HepG2 (cell line): ENCODE results near the gene RAB3A. TPM values are rescaled to one million over a fixed set of nuclear protein-coding genes. Genes with fewer than 3 reads are reported as not detected.
A peak's percentile ranks its signal among the peaks of the same experiment; 100 is the strongest.

Experiments
- ERF ChIP-seq: IDR thresholded peaks from 2 replicates; pipeline ENCODE4 v1.6.1; 2018; ENCODE audit warnings: missing biosample characterization, missing genetic modification reagents
- HNRNPL ChIP-seq: fragments of 200-400 bp; formaldehyde crosslinking; IDR thresholded peaks from 2 replicates; pipeline ENCODE4 v1.6.1; 2017; ENCODE audit warnings: mild to moderate bottlenecking, low read depth, low read length
- MAZ ChIP-seq, 2 experiments: sonication (generic) in 1 of 2; formaldehyde crosslinking in 1 of 2; IDR thresholded peaks; 2 replicates each; pipeline versions ENCODE4 v1.5.0 to v1.6.1; 2012 to 2020; ENCODE audit warnings: low read depth in 2 of 2, mild to moderate bottlenecking in 2 of 2, borderline replicate concordance in 1 of 2, improper control_type of control experiment in 1 of 2, low read length in 1 of 2, missing genetic modification reagents in 1 of 2, moderate library complexity in 1 of 2
- MEIS1 ChIP-seq: sonication (generic); formaldehyde crosslinking; IDR thresholded peaks from 2 replicates; pipeline ENCODE4 v1.9.0; 2021; ENCODE audit warnings: mild to moderate bottlenecking, missing genetic modification reagents, moderate library complexity, borderline replicate concordance
- NFYC ChIP-seq: IDR thresholded peaks from 2 replicates; pipeline ENCODE4 v1.6.1; 2016; ENCODE audit warnings: missing genetic modification reagents, missing compliant biosample characterization
- NONO ChIP-seq, 2 experiments: fragments of 450-650 bp in 1 of 2; sonication (generic) in 1 of 2; formaldehyde crosslinking in 1 of 2; IDR thresholded peaks in 1 of 2; conservative IDR thresholded peaks in 1 of 2; 2 replicates each; pipeline versions ENCODE4 v1.6.1 to v1.8.0; 2017 to 2022; ENCODE audit warnings: mild to moderate bottlenecking in 1 of 2, missing genetic modification reagents in 1 of 2, moderate library complexity in 1 of 2
- NPAS2 ChIP-seq: sonication (generic); formaldehyde crosslinking; IDR thresholded peaks from 2 replicates; pipeline ENCODE4 v1.8.0; 2022; ENCODE audit warnings: mild to moderate bottlenecking, missing genetic modification reagents, borderline replicate concordance
- NR3C1 ChIP-seq: sonication (generic); formaldehyde crosslinking; IDR thresholded peaks from 2 replicates; pipeline ENCODE4 v1.4.0; 2020; ENCODE audit warnings: missing genetic modification reagents
- SATB2 ChIP-seq: sonication (generic); formaldehyde crosslinking; IDR thresholded peaks from 2 replicates; pipeline ENCODE4 v1.5.0; 2020; ENCODE audit warnings: missing genetic modification reagents
- SMYD3 ChIP-seq: sonication (generic); formaldehyde crosslinking; IDR thresholded peaks from 2 replicates; pipeline ENCODE4 v1.8.1; 2023; ENCODE audit warnings: mild to moderate bottlenecking, missing genetic modification reagents
- ZBTB20 ChIP-seq: sonication (generic); formaldehyde crosslinking; IDR thresholded peaks from 2 replicates; pipeline ENCODE4 v1.8.1; 2023; ENCODE audit warnings: missing genetic modification reagents, low read depth, mild to moderate bottlenecking, borderline replicate concordance
- ZBTB8A ChIP-seq: sonication (generic); formaldehyde crosslinking; IDR thresholded peaks from 2 replicates; pipeline ENCODE4 v1.4.0; 2020; ENCODE audit warnings: mild to moderate bottlenecking, low read depth, missing genetic modification reagents, borderline replicate concordance
- ZNF256 ChIP-seq: sonication (generic); formaldehyde crosslinking; conservative IDR thresholded peaks from 2 replicates; pipeline ENCODE4 v1.4.0; 2020; ENCODE audit warnings: missing genetic modification reagents
- ZNF501 ChIP-seq: sonication (generic); formaldehyde crosslinking; IDR thresholded peaks from 2 replicates; pipeline ENCODE4 v1.5.1; 2020; ENCODE audit warnings: mild to moderate bottlenecking, moderate library complexity, missing genetic modification reagents
- ZNF558 ChIP-seq: sonication (generic); formaldehyde crosslinking; IDR thresholded peaks from 2 replicates; pipeline ENCODE4 v1.9.0; 2022; ENCODE audit warnings: mild to moderate bottlenecking, missing genetic modification reagents, borderline replicate concordance
- polyA plus RNA-seq, 8 experiments: library from polyadenylated mRNA; depleted of rRNA in 3 of 8; stranded (reverse) in 7 of 8; unstranded in 1 of 8; fragments of >200 nt; fragmentation: Illumina TruSeq in 4 of 8; extraction: Trizol in 4 of 8; gene quantifications; 2 replicates each; pipeline versions ENCODE4 v1.2.1 to v1.2.3, GENCODE V29; 2011 to 2016; ENCODE audit warnings: low read depth in 4 of 8, missing spikeins in 1 of 8, mixed read lengths in 1 of 8; ENCODE audit not compliant: insufficient read depth in 1 of 8
- total RNA-seq, 5 experiments: library from RNA; depleted of rRNA; stranded (reverse); fragments of >200 nt; fragmentation: Illumina TruSeq; extraction: Trizol; gene quantifications; 2 replicates each; pipeline ENCODE4 v1.2.3, GENCODE V29; 2016; ENCODE audit warnings: low read depth in 1 of 5
- TF ChIP-seq, protein P1 (sequence below): sonication (generic); formaldehyde crosslinking; IDR thresholded peaks from 2 replicates; pipeline ENCODE4 v1.4.0; 2020; ENCODE audit warnings: mild to moderate bottlenecking, missing genetic modification reagents
- TF ChIP-seq, protein P2 (sequence below): sonication (generic); formaldehyde crosslinking; IDR thresholded peaks from 2 replicates; pipeline ENCODE4 v1.5.0; 2020; ENCODE audit warnings: missing genetic modification reagents
- TF ChIP-seq, protein P3 (sequence below): sonication (generic); formaldehyde crosslinking; IDR thresholded peaks from 2 replicates; pipeline ENCODE4 v1.8.0; 2022; ENCODE audit warnings: mild to moderate bottlenecking, missing genetic modification reagents, moderate library complexity

Gene RAB3A
- total and polyA plus RNA-seq, 2 of the 13 experiments (the other 11 are each of a cell fraction or from before 2014, with no cell fraction given): 0.58 to 0.98 TPM

DNA sequence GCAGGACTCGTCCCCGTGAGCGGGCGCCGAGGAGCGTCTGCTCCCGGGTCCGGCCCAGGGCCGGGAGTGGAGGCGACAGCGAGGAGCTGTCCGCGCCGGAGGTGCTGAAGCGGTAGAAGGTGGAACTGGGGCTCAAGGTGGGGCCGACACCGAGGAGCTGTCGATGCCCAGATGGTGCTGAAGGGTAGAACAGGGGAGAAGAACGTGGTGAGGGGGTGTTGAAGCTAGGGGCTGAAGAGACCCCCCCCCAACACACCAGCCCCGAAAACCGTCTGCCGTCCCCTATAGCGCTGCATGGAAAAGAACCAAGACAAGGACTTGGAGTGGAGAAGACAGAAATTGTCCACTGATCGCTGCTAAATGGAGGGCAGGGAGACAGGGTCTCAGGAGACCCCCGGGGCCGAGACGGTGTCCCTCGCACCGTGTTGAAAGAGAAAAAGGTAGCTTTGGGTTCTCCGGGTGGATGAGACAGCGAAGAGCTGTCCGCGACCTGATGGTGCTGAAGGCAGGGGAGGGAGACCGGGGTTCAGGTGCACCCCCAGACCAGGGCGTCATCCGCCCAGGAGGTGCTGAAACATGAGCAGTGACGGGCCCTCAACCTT, 29.5 kb upstream of the RAB3A start (continued):
- peak; percentile 78; the same call in 1 of the 2 replicates for TF ChIP-seq ZNF558
- TF ChIP-seq NR3C1 (CRISPR knock-in tag): no peak
- peak; percentile 97 for TF ChIP-seq ERF (CRISPR knock-in tag)
- TF ChIP-seq, protein P1, sequence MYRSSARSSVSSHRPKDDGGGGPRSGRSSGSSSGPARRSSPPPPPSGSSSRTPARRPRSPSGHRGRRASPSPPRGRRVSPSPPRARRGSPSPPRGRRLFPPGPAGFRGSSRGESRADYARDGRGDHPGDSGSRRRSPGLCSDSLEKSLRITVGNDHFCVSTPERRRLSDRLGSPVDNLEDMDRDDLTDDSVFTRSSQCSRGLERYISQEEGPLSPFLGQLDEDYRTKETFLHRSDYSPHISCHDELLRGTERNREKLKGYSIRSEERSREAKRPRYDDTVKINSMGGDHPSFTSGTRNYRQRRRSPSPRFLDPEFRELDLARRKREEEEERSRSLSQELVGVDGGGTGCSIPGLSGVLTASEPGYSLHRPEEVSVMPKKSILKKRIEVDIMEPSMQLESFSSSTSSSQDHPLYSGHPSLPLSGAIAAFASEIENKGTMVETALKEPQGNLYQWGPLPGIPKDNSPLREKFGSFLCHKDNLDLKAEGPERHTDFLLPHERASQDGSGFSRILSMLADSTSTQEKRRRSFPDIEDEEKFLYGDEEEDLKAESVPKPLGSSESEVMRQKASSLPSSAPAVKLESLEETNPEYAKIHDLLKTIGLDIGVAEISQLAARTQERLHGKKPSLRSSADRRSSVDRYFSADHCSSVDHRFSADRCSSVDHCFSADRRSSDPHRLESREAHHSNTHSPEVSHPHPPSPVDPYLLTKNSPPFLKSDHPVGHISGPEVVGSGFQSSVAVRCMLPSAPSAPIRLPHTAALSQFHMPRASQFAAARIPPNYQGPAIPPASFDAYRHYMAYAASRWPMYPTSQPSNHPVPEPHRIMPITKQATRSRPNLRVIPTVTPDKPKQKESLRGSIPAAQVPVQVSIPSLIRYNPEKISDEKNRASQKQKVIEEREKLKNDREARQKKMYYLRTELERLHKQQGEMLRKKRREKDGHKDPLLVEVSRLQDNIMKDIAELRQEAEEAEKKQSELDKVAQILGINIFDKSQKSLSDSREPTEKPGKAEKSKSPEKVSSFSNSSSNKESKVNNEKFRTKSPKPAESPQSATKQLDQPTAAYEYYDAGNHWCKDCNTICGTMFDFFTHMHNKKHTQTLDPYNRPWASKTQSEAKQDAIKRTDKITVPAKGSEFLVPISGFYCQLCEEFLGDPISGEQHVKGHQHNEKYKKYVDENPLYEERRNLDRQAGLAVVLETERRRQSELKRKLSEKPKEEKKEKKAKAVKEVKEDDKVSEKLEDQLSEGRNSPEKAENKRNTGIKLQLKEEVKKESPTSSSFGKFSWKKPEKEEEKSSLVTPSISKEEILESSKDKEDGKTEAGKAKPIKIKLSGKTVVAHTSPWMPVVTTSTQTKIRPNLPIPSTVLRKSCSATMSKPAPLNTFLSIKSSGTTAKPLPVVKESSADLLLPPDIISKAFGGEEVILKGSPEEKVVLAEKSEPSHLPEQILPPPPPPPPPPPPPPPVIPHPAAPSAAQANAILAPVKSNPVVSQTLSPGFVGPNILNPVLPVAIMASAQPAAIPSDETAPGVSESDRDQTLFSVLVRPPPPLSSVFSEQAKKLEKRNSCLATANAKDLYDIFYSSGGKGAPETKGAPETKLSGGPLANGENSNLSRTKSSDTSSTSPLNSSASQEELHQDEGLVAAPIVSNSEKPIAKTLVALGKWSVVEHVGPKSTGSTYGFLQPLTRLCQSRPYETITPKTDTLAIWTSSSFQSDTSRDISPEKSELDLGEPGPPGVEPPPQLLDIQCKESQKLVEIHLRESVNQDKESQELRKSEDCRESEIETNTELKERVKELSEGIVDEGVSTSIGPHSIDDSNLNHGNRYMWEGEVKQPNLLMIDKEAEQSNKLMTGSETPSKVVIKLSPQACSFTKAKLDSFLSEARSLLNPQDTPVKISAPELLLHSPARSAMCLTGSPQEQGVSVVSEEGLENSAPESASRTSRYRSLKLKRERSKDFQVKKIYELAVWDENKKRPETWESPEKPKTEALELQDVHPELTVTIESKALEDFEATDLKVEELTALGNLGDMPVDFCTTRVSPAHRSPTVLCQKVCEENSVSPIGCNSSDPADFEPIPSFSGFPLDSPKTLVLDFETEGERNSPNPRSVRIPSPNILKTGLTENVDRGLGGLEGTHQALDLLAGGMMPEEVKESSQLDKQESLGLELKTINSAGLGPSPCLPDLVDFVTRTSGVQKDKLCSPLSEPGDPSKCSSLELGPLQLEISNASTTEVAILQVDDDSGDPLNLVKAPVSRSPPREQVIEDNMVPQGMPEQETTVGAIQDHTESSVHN (CRISPR knock-in tag): no peak
- TF ChIP-seq ZBTB20 (CRISPR knock-in tag): no peak; the same call in 1 of the 2 replicates
- TF ChIP-seq NPAS2 (CRISPR knock-in tag): no peak
- TF ChIP-seq SATB2 (CRISPR knock-in tag): peak; percentile 96
- no peak for TF ChIP-seq ZBTB8A (CRISPR knock-in tag)
- TF ChIP-seq NONO (IDR thresholded peaks at IDR 0.05): no peak
- 0 out of 2 replicates have a peak, but pooled peaks have one; percentile 28 for TF ChIP-seq NONO (CRISPR knock-in tag; conservative IDR thresholded peaks at IDR 0.05)
- TF ChIP-seq NFYC: no peak
- TF ChIP-seq, protein P2, sequence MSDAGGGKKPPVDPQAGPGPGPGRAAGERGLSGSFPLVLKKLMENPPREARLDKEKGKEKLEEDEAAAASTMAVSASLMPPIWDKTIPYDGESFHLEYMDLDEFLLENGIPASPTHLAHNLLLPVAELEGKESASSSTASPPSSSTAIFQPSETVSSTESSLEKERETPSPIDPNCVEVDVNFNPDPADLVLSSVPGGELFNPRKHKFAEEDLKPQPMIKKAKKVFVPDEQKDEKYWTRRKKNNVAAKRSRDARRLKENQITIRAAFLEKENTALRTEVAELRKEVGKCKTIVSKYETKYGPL (CRISPR knock-in tag): peak; percentile 69; the same call in 1 of the 2 replicates
- peak; percentile 81 for TF ChIP-seq ZNF256
- no peak for TF ChIP-seq SMYD3 (CRISPR knock-in tag)
- TF ChIP-seq MEIS1: peak; percentile 78; the same call in 1 of the 2 replicates
- no peak; the same call in 1 of the 2 replicates for TF ChIP-seq MAZ (IDR thresholded peaks at IDR 0.05; ENCODE audit: borderline replicate concordance, low read depth, low read length)
- TF ChIP-seq MAZ (CRISPR knock-in tag; IDR thresholded peaks at IDR 0.05; ENCODE audit: low read depth): peak; percentile 84
- peak; percentile 85 for TF ChIP-seq ZNF501 (CRISPR knock-in tag)
- TF ChIP-seq, protein P3, sequence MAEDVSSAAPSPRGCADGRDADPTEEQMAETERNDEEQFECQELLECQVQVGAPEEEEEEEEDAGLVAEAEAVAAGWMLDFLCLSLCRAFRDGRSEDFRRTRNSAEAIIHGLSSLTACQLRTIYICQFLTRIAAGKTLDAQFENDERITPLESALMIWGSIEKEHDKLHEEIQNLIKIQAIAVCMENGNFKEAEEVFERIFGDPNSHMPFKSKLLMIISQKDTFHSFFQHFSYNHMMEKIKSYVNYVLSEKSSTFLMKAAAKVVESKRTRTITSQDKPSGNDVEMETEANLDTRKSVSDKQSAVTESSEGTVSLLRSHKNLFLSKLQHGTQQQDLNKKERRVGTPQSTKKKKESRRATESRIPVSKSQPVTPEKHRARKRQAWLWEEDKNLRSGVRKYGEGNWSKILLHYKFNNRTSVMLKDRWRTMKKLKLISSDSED (CRISPR knock-in tag): no peak
- no peak for TF ChIP-seq HNRNPL
